GM12878 (cell line): Measurements from ENCODE around the gene VN1R5. TPM values are rescaled to one million over a fixed set of nuclear protein-coding genes. Genes with fewer than 3 reads are reported as not detected.

Experiments used
- RCOR1 ChIP-seq: conservative IDR thresholded peaks from 2 replicates; pipeline ENCODE4 v1.6.1; 2012; ENCODE audit warnings: low read depth, low read length, improper control_type of control experiment
- REST ChIP-seq: IDR thresholded peaks from 2 replicates; pipeline ENCODE4 v1.6.1; 2012; ENCODE audit warnings: mild to moderate bottlenecking, low read depth, low read length
- SRF ChIP-seq, 2 experiments: IDR thresholded peaks; 2 replicates each; pipeline ENCODE4 v1.6.1; 2011; ENCODE audit warnings: low read depth in 2 of 2, low read length in 2 of 2, mild to moderate bottlenecking in 1 of 2, moderate library complexity in 1 of 2
- SUPT20H ChIP-seq: IDR thresholded peaks from 2 replicates; pipeline ENCODE4 v1.6.1; 2011; ENCODE audit warnings: low read depth, mild to moderate bottlenecking, low read length, moderate library complexity, borderline replicate concordance; ENCODE audit not compliant: control insufficient read depth
- polyA plus RNA-seq, 11 experiments: library from polyadenylated mRNA; depleted of rRNA in 4 of 11; unstranded in 6 of 11; stranded (reverse) in 5 of 11; fragments of >200 nt; fragmentation: Nextera tagmentation in 4 of 11; fragmentation: Illumina TruSeq in 1 of 11; extraction: Ambion mirVana in 4 of 11; extraction: Trizol in 1 of 11; gene quantifications; 1 replicate in 1 of 11; 2 replicates in 10 of 11; pipeline versions ENCODE4 v1.2.1 to v1.2.3, GENCODE V29; 2011 to 2016; ENCODE audit warnings: inconsistent platforms in 2 of 11, missing spikeins in 2 of 11, low read depth in 1 of 11
- total RNA-seq, 4 experiments: library from RNA; depleted of rRNA in 3 of 4; stranded (reverse); fragments of >200 nt in 3 of 4; fragmentation: Illumina TruSeq in 1 of 4; extraction: Trizol in 1 of 4; gene quantifications; 2 replicates each; pipeline versions ENCODE4 v1.2.1 to v1.2.3, GENCODE V29; 2013 to 2021
- TF ChIP-seq, protein P1 (sequence below): fragments of 450-650 bp; formaldehyde crosslinking; IDR thresholded peaks from 2 replicates; pipeline ENCODE4 v1.4.0; 2020; ENCODE audit warnings: mild to moderate bottlenecking, moderate library complexity
- TF ChIP-seq, protein P2 (sequence below): fragments of 450-650 bp; IDR thresholded peaks from 2 replicates; pipeline ENCODE4 v1.6.1; 2016; ENCODE audit warnings: mild to moderate bottlenecking

Gene VN1R5
- total and polyA plus RNA-seq, 10 of the 15 experiments (the other 5 are each of a cell fraction or from before 2014, with no cell fraction given): not detected

GRCh38 chr1:247291161-247291560, 35.3 kb downstream of the VN1R5 start (continued):
- TF ChIP-seq, protein P1, sequence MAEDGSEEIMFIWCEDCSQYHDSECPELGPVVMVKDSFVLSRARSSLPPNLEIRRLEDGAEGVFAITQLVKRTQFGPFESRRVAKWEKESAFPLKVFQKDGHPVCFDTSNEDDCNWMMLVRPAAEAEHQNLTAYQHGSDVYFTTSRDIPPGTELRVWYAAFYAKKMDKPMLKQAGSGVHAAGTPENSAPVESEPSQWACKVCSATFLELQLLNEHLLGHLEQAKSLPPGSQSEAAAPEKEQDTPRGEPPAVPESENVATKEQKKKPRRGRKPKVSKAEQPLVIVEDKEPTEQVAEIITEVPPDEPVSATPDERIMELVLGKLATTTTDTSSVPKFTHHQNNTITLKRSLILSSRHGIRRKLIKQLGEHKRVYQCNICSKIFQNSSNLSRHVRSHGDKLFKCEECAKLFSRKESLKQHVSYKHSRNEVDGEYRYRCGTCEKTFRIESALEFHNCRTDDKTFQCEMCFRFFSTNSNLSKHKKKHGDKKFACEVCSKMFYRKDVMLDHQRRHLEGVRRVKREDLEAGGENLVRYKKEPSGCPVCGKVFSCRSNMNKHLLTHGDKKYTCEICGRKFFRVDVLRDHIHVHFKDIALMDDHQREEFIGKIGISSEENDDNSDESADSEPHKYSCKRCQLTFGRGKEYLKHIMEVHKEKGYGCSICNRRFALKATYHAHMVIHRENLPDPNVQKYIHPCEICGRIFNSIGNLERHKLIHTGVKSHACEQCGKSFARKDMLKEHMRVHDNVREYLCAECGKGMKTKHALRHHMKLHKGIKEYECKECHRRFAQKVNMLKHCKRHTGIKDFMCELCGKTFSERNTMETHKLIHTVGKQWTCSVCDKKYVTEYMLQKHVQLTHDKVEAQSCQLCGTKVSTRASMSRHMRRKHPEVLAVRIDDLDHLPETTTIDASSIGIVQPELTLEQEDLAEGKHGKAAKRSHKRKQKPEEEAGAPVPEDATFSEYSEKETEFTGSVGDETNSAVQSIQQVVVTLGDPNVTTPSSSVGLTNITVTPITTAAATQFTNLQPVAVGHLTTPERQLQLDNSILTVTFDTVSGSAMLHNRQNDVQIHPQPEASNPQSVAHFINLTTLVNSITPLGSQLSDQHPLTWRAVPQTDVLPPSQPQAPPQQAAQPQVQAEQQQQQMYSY: no peak
- TF ChIP-seq SRF (IDR thresholded peaks at IDR 0.05; ENCODE audit: low read depth in 2 of 2, low read length in 2 of 2) (no peak), REST (no peak), RCOR1 (no peak), SUPT20H (no peak)
- TF ChIP-seq, protein P2, sequence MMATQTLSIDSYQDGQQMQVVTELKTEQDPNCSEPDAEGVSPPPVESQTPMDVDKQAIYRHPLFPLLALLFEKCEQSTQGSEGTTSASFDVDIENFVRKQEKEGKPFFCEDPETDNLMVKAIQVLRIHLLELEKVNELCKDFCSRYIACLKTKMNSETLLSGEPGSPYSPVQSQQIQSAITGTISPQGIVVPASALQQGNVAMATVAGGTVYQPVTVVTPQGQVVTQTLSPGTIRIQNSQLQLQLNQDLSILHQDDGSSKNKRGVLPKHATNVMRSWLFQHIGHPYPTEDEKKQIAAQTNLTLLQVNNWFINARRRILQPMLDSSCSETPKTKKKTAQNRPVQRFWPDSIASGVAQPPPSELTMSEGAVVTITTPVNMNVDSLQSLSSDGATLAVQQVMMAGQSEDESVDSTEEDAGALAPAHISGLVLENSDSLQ: no peak
